AG09319 (cell line): ENCODE results near the gene HCFC1R1.

Source experiments
- DNase-seq: peaks from one replicate; pipeline ENCODE4 v3.0.0-alpha.2; 2010; ENCODE audit warnings: low read depth; ENCODE audit errors: extremely low read depth
- TF ChIP-seq, protein P1 (sequence below): IDR thresholded peaks from 2 replicates; pipeline ENCODE4 v1.5.1; 2011; ENCODE audit warnings: low read depth, mild to moderate bottlenecking, inconsistent platforms, low read length, moderate library complexity

Gene HCFC1R1

DNA sequence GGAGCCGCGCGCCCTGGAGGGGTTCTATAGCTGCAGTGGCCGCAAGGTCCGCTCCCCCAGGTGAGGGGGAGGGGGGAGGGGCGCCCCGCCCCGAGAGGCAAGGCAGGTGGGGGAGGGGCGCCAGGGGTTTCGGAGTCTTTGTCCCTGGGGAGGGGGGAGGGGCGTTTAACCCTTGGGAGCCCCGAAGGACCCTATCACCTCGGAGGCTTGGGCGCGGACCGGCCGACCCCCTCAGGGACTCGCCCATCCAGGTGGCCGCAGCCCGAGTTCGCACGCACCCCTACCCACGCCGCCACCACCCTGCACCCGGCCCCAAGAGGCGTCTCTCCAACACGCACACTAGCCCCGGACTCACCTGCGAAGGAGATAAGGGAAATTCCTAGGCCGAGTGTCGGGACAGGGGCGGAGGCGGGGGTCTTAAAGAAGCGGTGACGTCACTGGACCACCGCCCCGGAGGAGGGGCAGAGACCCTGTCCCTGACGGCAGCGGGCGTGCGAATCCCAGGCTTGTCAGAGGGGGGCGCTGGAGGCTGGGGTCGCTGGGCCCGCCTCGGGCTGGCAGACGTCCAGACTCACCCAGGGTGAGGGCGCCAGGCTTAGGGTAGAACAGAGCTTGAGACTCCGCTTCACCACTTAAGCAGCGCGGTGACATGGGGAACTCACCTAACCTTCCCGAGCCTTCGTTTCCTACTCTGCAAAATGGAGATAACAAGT lies 5.8 kb downstream of the HCFC1R1 start, which contains the start of gene CLDN6:
Gene CLDN6, minus strand, starts transcription at position 390 of the 713 bp plus-strand sequence. CDS start 2,162 bp downstream, outside the sequence.
- TF ChIP-seq, protein P1, sequence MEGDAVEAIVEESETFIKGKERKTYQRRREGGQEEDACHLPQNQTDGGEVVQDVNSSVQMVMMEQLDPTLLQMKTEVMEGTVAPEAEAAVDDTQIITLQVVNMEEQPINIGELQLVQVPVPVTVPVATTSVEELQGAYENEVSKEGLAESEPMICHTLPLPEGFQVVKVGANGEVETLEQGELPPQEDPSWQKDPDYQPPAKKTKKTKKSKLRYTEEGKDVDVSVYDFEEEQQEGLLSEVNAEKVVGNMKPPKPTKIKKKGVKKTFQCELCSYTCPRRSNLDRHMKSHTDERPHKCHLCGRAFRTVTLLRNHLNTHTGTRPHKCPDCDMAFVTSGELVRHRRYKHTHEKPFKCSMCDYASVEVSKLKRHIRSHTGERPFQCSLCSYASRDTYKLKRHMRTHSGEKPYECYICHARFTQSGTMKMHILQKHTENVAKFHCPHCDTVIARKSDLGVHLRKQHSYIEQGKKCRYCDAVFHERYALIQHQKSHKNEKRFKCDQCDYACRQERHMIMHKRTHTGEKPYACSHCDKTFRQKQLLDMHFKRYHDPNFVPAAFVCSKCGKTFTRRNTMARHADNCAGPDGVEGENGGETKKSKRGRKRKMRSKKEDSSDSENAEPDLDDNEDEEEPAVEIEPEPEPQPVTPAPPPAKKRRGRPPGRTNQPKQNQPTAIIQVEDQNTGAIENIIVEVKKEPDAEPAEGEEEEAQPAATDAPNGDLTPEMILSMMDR, result peak; percentile 10
- DNase-seq, result no peak

DNA sequence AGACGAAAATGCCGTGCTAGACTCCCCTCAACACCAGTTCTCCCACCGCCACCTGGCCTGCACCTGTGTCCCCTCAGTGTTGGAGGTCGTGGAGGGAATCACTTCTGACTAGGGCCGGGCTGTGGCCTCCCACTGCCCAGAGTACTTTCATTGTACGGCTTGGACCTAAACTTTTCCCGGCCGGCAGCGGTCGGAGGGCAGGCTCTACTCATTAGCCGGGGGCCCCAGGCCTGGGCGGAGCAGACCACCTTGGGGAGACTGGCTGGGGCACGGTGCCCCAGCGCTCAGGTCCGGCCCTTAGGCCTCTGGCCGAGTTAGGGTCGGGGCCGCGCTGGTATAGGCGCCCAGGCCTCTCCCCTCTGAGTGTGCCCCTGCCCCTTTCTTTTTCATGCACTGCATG lies 6.4 kb downstream of the HCFC1R1 start:
- no peak for DNase-seq

DNA sequence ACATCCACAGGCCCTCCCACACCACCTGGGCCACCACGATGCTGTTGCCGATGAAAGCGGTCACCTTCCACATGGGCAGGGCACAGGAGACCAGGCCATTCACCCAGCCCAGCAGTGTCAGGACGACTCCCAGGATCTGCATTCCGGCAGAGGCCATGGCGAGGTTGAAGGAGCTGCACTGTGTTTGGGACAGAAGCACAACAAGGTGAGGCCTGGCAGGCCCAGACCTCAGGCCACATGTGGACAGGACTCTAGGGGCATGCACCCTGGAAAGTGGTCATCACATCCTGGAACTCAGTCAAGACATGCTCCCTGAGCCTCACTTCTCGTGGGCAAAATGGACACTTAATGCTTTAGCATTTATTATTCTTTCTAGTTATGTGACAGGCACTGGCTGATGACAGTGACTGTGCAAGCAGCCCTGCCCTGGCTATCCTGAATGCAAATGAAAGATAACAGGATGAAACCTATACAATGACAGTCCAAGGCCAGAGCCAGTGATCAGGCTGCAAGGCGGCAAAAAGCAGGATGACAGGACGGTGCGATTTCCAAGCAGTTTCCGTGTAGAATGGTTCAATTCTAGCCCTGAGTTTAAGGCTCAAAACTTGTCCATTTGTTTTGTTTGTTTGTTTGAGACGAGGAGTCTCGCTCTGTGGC lies 7.7 kb downstream of the HCFC1R1 start:
- DNase-seq, result no peak
- TF ChIP-seq, protein P1, result no peak

More for the DNA sequence above, 6.4 kb downstream of the HCFC1R1 start:
- TF ChIP-seq, protein P1, result no peak

DNA sequence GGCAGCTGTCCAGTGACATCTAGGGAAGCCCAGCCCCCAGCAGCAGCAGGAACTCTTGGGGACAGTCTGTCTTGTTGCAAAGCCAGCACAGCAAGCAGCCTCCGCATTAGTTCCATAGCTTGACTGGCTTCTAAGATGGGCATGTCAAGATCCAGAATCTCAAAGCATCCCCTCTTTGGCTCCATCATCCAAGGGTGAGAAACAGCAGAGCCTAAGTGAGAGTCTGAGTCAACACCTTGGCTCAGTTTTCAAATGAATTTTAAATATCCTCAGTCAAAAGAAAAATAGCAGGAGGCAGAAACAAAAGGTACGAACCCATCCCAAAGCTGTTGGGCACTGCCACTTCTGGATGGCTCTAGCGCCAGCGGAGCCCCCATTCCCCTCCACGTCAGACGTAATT lies 8.8 kb downstream of the HCFC1R1 start:
- no peak for DNase-seq
- TF ChIP-seq, protein P1, result no peak

DNA sequence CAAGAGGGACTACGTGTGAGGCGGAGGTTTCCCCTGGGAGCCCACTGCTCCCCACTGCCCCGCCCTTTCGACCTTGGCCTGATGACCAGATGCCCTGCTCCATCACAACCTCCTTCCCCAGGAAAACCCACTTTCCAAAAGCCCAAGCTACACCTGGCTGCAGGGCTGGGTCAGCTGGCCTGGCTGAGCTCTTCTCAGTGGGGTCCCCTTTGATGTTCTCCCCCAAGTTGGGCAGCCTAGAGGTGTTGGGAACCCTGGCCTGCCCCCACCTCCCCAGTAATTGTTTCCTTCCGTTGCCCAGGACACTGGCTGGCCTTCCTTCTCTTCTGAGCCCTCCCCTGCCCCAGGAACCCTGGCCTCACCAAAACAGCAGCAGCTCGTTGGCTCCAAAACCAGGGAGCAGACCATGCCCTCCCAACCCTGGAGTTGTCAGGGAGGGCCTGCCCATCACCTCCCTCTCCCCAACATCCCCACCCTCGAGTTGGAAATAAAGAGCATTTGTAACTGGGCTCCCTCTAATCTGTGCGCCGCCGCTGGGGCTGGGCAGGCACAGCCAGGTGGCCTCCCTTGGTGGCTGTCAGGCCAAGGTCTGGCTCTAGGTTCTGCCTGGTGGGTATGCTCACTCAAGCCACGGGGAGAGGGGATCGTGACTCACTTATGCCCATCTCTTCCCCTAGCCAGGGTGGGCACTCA lies 9.6 kb downstream of the HCFC1R1 start:
- TF ChIP-seq, protein P1, result no peak
- DNase-seq, result no peak

DNA sequence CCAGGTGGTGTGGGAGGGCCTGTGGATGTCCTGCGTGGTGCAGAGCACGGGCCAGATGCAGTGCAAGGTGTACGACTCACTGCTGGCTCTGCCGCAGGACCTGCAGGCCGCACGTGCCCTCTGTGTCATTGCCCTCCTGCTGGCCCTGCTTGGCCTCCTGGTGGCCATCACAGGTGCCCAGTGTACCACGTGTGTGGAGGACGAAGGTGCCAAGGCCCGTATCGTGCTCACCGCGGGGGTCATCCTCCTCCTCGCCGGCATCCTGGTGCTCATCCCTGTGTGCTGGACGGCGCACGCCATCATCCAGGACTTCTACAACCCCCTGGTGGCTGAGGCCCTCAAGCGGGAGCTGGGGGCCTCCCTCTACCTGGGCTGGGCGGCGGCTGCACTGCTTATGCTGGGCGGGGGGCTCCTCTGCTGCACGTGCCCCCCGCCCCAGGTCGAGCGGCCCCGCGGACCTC lies 10.2 kb downstream of the HCFC1R1 start:
- DNase-seq, result no peak
- TF ChIP-seq, protein P1, result no peak
